OCI-LY1 (cell line): ENCODE data around the gene LCOR.

Source experiments
- H2AFZ ChIP-seq: fragments of 200-600 bp; sonication (generic), shearing (Covaris generic); 2 replicates; pipeline ENCODE4 v1.6.0; 2014; ENCODE audit warnings: antibody characterized with exemption, mild to moderate bottlenecking, low read length
- H3F3A ChIP-seq: fragments of 200-600 bp; sonication (generic), shearing (Covaris generic); 2 replicates; pipeline ENCODE4 v1.6.0; 2014; ENCODE audit warnings: mild to moderate bottlenecking, antibody characterized with exemption, low read length, moderate library complexity; ENCODE audit not compliant: insufficient read depth
- H3K27ac ChIP-seq: fragments of 200-600 bp; sonication (generic); 2 replicates; pipeline ENCODE4 v1.5.1; 2014; ENCODE audit warnings: low read length, mixed run types, mild to moderate bottlenecking, low read depth; ENCODE audit not compliant: poor library complexity, severe bottlenecking
- H3K27me3 ChIP-seq: fragments of 200-600 bp; sonication (generic); 2 replicates; pipeline ENCODE4 v1.6.0; 2014; ENCODE audit warnings: antibody characterized with exemption, mild to moderate bottlenecking, low read length, moderate library complexity; ENCODE audit not compliant: insufficient read depth
- H3K36me3 ChIP-seq: fragments of 200-600 bp; sonication (generic); 2 replicates; pipeline ENCODE4 v1.6.1; 2014; ENCODE audit warnings: mild to moderate bottlenecking, antibody characterized with exemption, low read length, moderate library complexity, mixed read lengths; ENCODE audit not compliant: insufficient read depth
- H3K4me1 ChIP-seq: fragments of 200-600 bp; sonication (generic); 2 replicates; pipeline ENCODE4 v1.5.1; 2014; ENCODE audit warnings: mild to moderate bottlenecking, low read length, moderate library complexity; ENCODE audit not compliant: insufficient read depth, severe bottlenecking
- H3K4me2 ChIP-seq: fragments of 200-600 bp; sonication (generic), shearing (Covaris generic); 2 replicates; pipeline ENCODE4 v1.6.1; 2014; ENCODE audit warnings: low read length
- H3K4me3 ChIP-seq: fragments of 200-600 bp; sonication (generic); 2 replicates; pipeline ENCODE4 v1.5.1; 2014; ENCODE audit warnings: low read length, low read depth, mild to moderate bottlenecking, mixed read lengths; ENCODE audit not compliant: poor library complexity, severe bottlenecking
- H3K79me2 ChIP-seq: fragments of 200-600 bp; shearing (Covaris generic); 2 replicates; pipeline ENCODE4 v1.6.1; 2016; ENCODE audit warnings: mixed run types, low read length, mixed read lengths; ENCODE audit not compliant: insufficient read depth
- H3K9ac ChIP-seq: fragments of 200-600 bp; sonication (generic), shearing (Covaris generic); 2 replicates; pipeline ENCODE4 v1.6.1; 2014; ENCODE audit warnings: mild to moderate bottlenecking, low read length, mixed read lengths
- H3K9me2 ChIP-seq: fragments of 200-600 bp; sonication (generic), shearing (Covaris generic); 2 replicates; pipeline ENCODE4 v1.6.1; 2014; ENCODE audit warnings: low read depth, mild to moderate bottlenecking, low read length, mixed read lengths
- H3K9me3 ChIP-seq: fragments of 200-600 bp; shearing (Covaris generic); 2 replicates; pipeline ENCODE4 v1.6.1; 2014; ENCODE audit warnings: low read length, mixed read lengths
- H4K20me1 ChIP-seq: fragments of 200-600 bp; sonication (generic), shearing (Covaris generic); 2 replicates; pipeline ENCODE4 v1.6.0; 2016; ENCODE audit warnings: mild to moderate bottlenecking, low read length; ENCODE audit not compliant: insufficient read depth
- EZH2 ChIP-seq: fragments of 200-600 bp; sonication (generic), shearing (Covaris generic); IDR thresholded peaks from 2 replicates; pipeline ENCODE4 v1.8.0; 2017; ENCODE audit warnings: borderline replicate concordance, mixed run types, mild to moderate bottlenecking, antibody characterized with exemption, low read length, moderate library complexity, mixed read lengths
- TF ChIP-seq, protein P1 (sequence below): fragments of 200-600 bp; sonication (generic), shearing (Covaris generic); IDR thresholded peaks from 2 replicates; pipeline ENCODE4 v1.5.1; 2017; ENCODE audit warnings: mild to moderate bottlenecking, antibody characterized with exemption, low read length, moderate library complexity, mixed read lengths

The LCOR gene

DNA sequence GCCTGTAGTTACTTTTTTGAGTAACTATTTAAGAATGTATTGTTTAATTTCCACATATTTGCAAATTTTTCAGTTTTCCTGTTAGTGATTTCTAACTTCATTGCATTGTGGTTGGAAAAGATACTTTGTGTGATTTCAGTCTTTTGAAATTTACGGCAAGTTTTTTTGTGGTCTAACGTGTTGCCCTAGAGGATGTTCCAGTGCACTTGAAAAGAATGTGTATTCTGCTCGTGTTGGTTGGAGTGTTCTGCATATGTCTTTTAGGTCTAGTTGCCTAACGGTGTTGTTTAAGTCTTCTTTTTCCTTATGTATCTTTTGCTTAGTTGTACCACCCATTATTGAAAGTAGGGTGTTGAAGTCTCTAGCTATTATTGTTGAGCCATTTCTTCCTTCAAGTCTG is 59.7 kb downstream of the LCOR start:
- no peak overlapping the region for H2AFZ ChIP-seq
- H3K79me2 ChIP-seq = peaks cover 29% of the 10 kb centered on the region

DNA sequence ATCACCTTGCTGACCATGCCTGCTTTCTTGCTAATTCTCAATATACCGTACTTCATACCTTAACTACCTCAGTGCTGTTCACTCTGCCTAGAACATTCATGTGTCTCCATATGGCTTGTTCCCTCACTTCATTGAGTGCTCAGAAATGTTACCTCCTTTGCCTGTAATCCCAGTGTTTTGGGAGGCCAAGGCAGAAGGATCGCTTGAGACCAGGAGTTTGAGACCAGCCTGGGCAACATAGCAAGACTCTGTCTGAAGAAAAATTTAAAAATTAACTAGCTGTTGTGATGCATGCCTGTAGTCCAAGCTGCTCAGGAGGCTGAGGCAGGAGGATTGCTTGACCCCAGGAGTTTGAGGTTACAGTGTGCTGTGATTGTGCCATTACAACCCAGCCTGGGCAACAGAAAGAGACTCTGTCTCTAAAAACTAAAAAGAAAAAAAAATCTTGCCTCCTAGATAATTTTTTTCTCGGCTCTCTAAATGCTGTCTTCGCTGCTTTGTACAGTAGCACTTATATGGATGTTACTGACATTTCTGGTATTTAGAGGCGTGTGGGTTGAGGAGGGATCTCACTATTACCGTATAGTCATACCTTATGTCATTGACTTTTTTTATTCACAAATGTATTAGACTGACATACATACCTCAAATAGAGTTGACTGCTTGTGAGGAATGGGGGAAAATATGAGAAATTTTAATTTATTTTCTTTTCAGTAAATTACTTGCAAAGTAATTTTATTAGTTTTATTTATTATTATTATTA is 63.7 kb downstream of the LCOR start:
- no peak overlapping the region for H3K27ac ChIP-seq
- H3K9me2 ChIP-seq = no peaks in the 10 kb centered on the region
- TF ChIP-seq, protein P1, sequence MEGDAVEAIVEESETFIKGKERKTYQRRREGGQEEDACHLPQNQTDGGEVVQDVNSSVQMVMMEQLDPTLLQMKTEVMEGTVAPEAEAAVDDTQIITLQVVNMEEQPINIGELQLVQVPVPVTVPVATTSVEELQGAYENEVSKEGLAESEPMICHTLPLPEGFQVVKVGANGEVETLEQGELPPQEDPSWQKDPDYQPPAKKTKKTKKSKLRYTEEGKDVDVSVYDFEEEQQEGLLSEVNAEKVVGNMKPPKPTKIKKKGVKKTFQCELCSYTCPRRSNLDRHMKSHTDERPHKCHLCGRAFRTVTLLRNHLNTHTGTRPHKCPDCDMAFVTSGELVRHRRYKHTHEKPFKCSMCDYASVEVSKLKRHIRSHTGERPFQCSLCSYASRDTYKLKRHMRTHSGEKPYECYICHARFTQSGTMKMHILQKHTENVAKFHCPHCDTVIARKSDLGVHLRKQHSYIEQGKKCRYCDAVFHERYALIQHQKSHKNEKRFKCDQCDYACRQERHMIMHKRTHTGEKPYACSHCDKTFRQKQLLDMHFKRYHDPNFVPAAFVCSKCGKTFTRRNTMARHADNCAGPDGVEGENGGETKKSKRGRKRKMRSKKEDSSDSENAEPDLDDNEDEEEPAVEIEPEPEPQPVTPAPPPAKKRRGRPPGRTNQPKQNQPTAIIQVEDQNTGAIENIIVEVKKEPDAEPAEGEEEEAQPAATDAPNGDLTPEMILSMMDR = no peak
- TF ChIP-seq EZH2 = no peak
- no peaks in the 10 kb centered on the region for H3K4me1 ChIP-seq
- H3F3A ChIP-seq = no peaks in the 10 kb centered on the region
- 0 out of 2 replicates have a peak, but pooled peaks cover 3% of the 10 kb centered on the region for H3K9me3 ChIP-seq
- no peak overlapping the region for H3K4me3 ChIP-seq
- no peaks in the 10 kb centered on the region for H4K20me1 ChIP-seq
- H2AFZ ChIP-seq = no peak overlapping the region
- peaks cover 8% of the 10 kb centered on the region; the same call in 1 of the 2 replicates for H3K36me3 ChIP-seq
- H3K9ac ChIP-seq = no peak overlapping the region
- H3K27me3 ChIP-seq = no peaks in the 10 kb centered on the region
- no peak overlapping the region for H3K4me2 ChIP-seq
- H3K79me2 ChIP-seq = peaks cover 32% of the 10 kb centered on the region

More for the DNA sequence above, 59.7 kb downstream of the LCOR start:
- Histone ChIP-seq H3K9me3 (0 out of 2 replicates have a peak, but pooled peaks cover 3% of the 10 kb centered on the region), H3K4me3 (no peak overlapping the region), H3K27me3 (no peaks in the 10 kb centered on the region), H3F3A (no peaks in the 10 kb centered on the region), H3K9ac (no peak overlapping the region), H3K9me2 (no peaks in the 10 kb centered on the region), H4K20me1 (no peaks in the 10 kb centered on the region), H3K27ac (no peak overlapping the region), H3K36me3 (peaks cover 17% of the 10 kb centered on the region), H3K4me1 (no peaks in the 10 kb centered on the region), H3K4me2 (no peak overlapping the region)
- no peak for TF ChIP-seq EZH2
- TF ChIP-seq, protein P1 = no peak

DNA sequence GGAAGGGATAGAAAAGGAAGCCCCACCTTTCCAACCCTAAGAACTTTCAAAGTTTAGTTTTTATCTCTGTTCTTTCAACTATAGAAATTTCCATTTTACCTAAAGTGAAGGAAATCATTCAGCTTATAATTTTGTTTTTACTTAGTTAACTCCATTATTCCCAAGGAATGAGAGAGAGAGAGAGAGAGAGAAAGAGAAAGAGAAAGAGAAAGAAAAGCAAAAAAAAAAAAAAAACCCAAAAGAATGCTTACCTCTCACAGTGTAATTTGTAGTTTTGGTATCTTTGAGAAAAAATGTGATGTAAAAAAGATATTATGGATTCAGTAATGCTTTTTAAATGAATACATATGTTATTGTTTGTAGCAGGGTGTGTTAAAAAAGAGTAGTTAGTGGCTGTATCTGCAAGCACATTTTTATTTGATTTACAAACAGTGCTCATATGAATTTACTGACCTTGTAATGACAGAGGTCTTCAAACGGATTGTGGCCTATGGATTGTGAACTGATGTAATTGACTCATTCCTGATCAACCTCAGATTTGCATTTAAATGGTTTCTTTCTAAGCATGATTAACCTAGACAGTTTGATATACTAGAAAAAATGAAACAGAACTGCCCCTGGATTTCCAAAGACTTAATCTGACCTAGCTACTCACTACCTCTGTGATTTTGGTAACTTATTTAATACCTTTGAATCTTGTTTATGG is 64.9 kb downstream of the LCOR start:
- TF ChIP-seq, protein P1 = no peak
- TF ChIP-seq EZH2 = no peak
- no peaks in the 10 kb centered on the region for H3K9me2 ChIP-seq
- no peaks in the 10 kb centered on the region for H4K20me1 ChIP-seq
- H3K9ac ChIP-seq = no peak overlapping the region
- no peaks in the 10 kb centered on the region for H3F3A ChIP-seq
- H3K9me3 ChIP-seq = 0 out of 2 replicates have a peak, but pooled peaks cover 3% of the 10 kb centered on the region
- H3K27ac ChIP-seq = no peak overlapping the region
- no peak overlapping the region for H3K4me3 ChIP-seq
- peaks cover 27% of the 10 kb centered on the region for H3K79me2 ChIP-seq
- no peak overlapping the region for H2AFZ ChIP-seq
- H3K27me3 ChIP-seq = no peaks in the 10 kb centered on the region
- H3K36me3 ChIP-seq = peaks cover 3% of the 10 kb centered on the region; the same call in 1 of the 2 replicates
- H3K4me1 ChIP-seq = no peaks in the 10 kb centered on the region
- H3K4me2 ChIP-seq = no peak overlapping the region
